CD14-positive monocyte (primary cell): ENCODE results near the gene TXNRD1. TPM values are rescaled to one million over a fixed set of nuclear protein-coding genes. Genes with fewer than 3 reads are reported as not detected.
A peak's percentile ranks its signal among the peaks of the same experiment; 100 is the strongest.

ENCODE experiments used
- DNase-seq, 3 donors: peaks; one replicate each; pipeline ENCODE4 v3.0.0-alpha.2; 2011 to 2022
- H2AFZ ChIP-seq: 2 replicates; pipeline ENCODE4 v1.6.0; 2012; ENCODE audit warnings: mild to moderate bottlenecking, low read depth, low read length, inconsistent platforms; ENCODE audit not compliant: insufficient read depth, poor library complexity, severe bottlenecking
- H3K27ac ChIP-seq, 2 donors: 1 replicate in 1 of 2; 2 replicates in 1 of 2; pipeline ENCODE4 v1.5.1; 2012 to 2013; ENCODE audit warnings: low read length in 2 of 2, control low read depth in 1 of 2, inconsistent platforms in 1 of 2, low read depth in 1 of 2, mild to moderate bottlenecking in 1 of 2
- H3K27me3 ChIP-seq, 2 donors: one replicate each; pipeline versions ENCODE4 v1.6.0 to v1.6.1; 2011 to 2013; ENCODE audit warnings: low read length in 2 of 2; ENCODE audit not compliant: control insufficient read depth in 2 of 2, insufficient read depth in 2 of 2
- H3K36me3 ChIP-seq, 2 donors: replicated peaks in 1 of 2; 1 replicate in 1 of 2; 2 replicates in 1 of 2; pipeline versions ENCODE4 v1.5.1 to v1.6.1; 2012 to 2013; ENCODE audit warnings: low read length in 2 of 2, control low read depth in 1 of 2, inconsistent platforms in 1 of 2, mild to moderate bottlenecking in 1 of 2; ENCODE audit not compliant: insufficient read depth in 2 of 2, control insufficient read depth in 1 of 2
- H3K4me1 ChIP-seq, 2 donors: 1 replicate in 1 of 2; 2 replicates in 1 of 2; pipeline versions ENCODE4 v1.5.1 to v1.6.1; 2012 to 2013; ENCODE audit warnings: low read length in 2 of 2, control low read depth in 1 of 2, inconsistent platforms in 1 of 2, mild to moderate bottlenecking in 1 of 2, moderate library complexity in 1 of 2; ENCODE audit not compliant: insufficient read depth in 2 of 2, control insufficient read depth in 1 of 2
- H3K4me2 ChIP-seq: replicated peaks from 2 replicates; pipeline ENCODE3; 2012; ENCODE audit warnings: low read length, moderate library complexity, mild to moderate bottlenecking; ENCODE audit not compliant: poor library complexity, severe bottlenecking; ENCODE audit errors: extremely low read depth
- H3K4me3 ChIP-seq, 3 experiments: fragments of 200-600 bp in 1 of 3; sonication (generic) in 1 of 3; replicated peaks in 1 of 3; 1 replicate in 2 of 3; 2 replicates in 1 of 3; pipeline ENCODE4 v1.5.1; 2011 to 2013; ENCODE audit warnings: low read length in 3 of 3, mild to moderate bottlenecking in 3 of 3, control low read depth in 2 of 3, low read depth in 2 of 3, inconsistent platforms in 1 of 3, moderate library complexity in 1 of 3
- H3K79me2 ChIP-seq: 2 replicates; pipeline ENCODE4 v1.6.0; 2012; ENCODE audit warnings: mild to moderate bottlenecking, control low read depth, inconsistent platforms, low read length, moderate library complexity; ENCODE audit not compliant: insufficient read depth
- H3K9ac ChIP-seq: 2 replicates; pipeline ENCODE4 v1.6.0; 2017; ENCODE audit warnings: low read length, mild to moderate bottlenecking; ENCODE audit not compliant: insufficient read depth, poor library complexity, severe bottlenecking
- H3K9me3 ChIP-seq, 2 donors: replicated peaks in 1 of 2; 1 replicate in 1 of 2; 2 replicates in 1 of 2; pipeline versions ENCODE4 v1.5.1 to v1.6.1; 2012 to 2013; ENCODE audit warnings: low read length in 2 of 2, control low read depth in 1 of 2; ENCODE audit not compliant: control insufficient read depth in 1 of 2, insufficient read depth in 1 of 2
- H4K20me1 ChIP-seq: 2 replicates; pipeline ENCODE4 v1.6.0; 2012; ENCODE audit warnings: mild to moderate bottlenecking, low read length, control low read depth, moderate library complexity; ENCODE audit not compliant: insufficient read depth
- H3K27ac Mint-ChIP-seq, 7 donors: one replicate each; pipeline ENCODE4 v1.8.0; 2020; ENCODE audit warnings: mild to moderate bottlenecking in 7 of 7, mixed read lengths in 7 of 7, moderate library complexity in 6 of 7, inconsistent platforms in 2 of 7
- H3K27me3 Mint-ChIP-seq, 3 donors: one replicate each; pipeline ENCODE4 v1.8.0; 2021 to 2022; ENCODE audit warnings: low read depth in 3 of 3, mild to moderate bottlenecking in 3 of 3, mixed read lengths in 3 of 3, moderate library complexity in 3 of 3, inconsistent platforms in 1 of 3
- H3K36me3 Mint-ChIP-seq, 2 donors: one replicate each; pipeline ENCODE4 v1.8.0; 2020; ENCODE audit warnings: mixed read lengths in 2 of 2, inconsistent platforms in 1 of 2, mild to moderate bottlenecking in 1 of 2
- H3K4me1 Mint-ChIP-seq: one replicate; pipeline ENCODE4 v1.8.0; 2020; ENCODE audit warnings: mild to moderate bottlenecking, mixed read lengths
- H3K4me3 Mint-ChIP-seq, 2 donors: one replicate each; pipeline ENCODE4 v1.8.0; 2020; ENCODE audit warnings: mild to moderate bottlenecking in 2 of 2, mixed read lengths in 2 of 2, moderate library complexity in 1 of 2
- H3K9me3 Mint-ChIP-seq, 7 donors: one replicate each; pipeline ENCODE4 v1.8.0; 2020 to 2022; ENCODE audit warnings: mixed read lengths in 7 of 7, mild to moderate bottlenecking in 6 of 7, moderate library complexity in 6 of 7, inconsistent platforms in 2 of 7
- WGBS: methylation state at CpG from one replicate; pipeline ENCODE4 v1.1.5; 2013; ENCODE audit warnings: missing lambda C conversion rate; ENCODE audit not compliant: insufficient coverage; 5-methylcytosine and 5-hydroxymethylcytosine counted together
- intact Hi-C, 2 donors: fragments of 100-400 bp; cut with micrococcal nuclease; formaldehyde crosslinking; loops; one replicate each; pipeline versions ENCODE4 v1.15.0 to v1.15.1; 2023
- polyA plus RNA-seq, 3 donors: library from polyadenylated mRNA; depleted of rRNA in 1 of 3; unstranded in 2 of 3; stranded (reverse) in 1 of 3; fragments of 300-500 nt in 2 of 3; fragments of >200 nt in 1 of 3; fragmentation: Illumina TruSeq in 2 of 3; gene quantifications; 1 replicate in 2 of 3; 2 replicates in 1 of 3; pipeline ENCODE4 v1.2.3, GENCODE V29; 2012 to 2021
- TF ChIP-seq, protein P1 (sequence below): fragments of 200-600 bp; IDR thresholded peaks from one replicate; pipeline ENCODE4 v1.8.0; 2022; ENCODE audit warnings: antibody characterized with exemption, mild to moderate bottlenecking

The TXNRD1 gene
- polyA plus RNA-seq, 3 donors, result 26.9 to 46.1 (median 29.2) TPM

DNA sequence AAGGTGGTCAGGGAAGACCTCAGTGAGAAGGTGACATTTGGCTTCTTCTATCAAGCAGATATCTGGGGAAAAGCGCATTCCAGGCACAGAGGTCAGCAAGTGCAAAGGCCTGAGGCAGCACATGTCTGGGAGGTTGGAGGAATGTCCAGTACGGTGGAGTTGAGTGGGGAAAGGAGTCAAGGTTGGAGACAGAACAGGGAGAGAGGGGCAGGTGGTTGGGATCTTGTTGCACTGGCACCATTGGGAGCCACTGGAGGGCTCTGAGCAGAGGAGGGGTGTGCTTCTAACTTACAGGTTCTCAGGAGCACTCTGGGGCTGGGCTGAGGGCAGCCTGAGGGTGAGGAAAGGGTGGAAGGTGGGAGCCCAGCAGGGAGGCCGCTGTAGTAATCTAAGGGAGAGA lies 140.1 kb downstream of the TXNRD1 start:
- TF ChIP-seq, protein P1, sequence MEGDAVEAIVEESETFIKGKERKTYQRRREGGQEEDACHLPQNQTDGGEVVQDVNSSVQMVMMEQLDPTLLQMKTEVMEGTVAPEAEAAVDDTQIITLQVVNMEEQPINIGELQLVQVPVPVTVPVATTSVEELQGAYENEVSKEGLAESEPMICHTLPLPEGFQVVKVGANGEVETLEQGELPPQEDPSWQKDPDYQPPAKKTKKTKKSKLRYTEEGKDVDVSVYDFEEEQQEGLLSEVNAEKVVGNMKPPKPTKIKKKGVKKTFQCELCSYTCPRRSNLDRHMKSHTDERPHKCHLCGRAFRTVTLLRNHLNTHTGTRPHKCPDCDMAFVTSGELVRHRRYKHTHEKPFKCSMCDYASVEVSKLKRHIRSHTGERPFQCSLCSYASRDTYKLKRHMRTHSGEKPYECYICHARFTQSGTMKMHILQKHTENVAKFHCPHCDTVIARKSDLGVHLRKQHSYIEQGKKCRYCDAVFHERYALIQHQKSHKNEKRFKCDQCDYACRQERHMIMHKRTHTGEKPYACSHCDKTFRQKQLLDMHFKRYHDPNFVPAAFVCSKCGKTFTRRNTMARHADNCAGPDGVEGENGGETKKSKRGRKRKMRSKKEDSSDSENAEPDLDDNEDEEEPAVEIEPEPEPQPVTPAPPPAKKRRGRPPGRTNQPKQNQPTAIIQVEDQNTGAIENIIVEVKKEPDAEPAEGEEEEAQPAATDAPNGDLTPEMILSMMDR, result no peak
- peaks cover 22 to 45% of the 10 kb centered on the region in 2 donors for H3K36me3 ChIP-seq
- Mint-ChIP-seq H3K36me3 (peaks cover 32 to 36% of the 10 kb centered on the region in 2 donors), H3K27me3 (peaks cover 0 to 1% (median 0%) of the 10 kb centered on the region in 3 donors), H3K4me1 (peaks cover 2% of the 10 kb centered on the region), H3K27ac (peak overlapping the region in 4 of 7 donors; percentile 7 to 12 (median 9)), H3K4me3 (no peak overlapping the region), H3K9me3 (peaks cover 0 to 5% (median 2%) of the 10 kb centered on the region in 7 donors)
- no peaks in the 10 kb centered on the region for H3K27me3 ChIP-seq
- H4K20me1 ChIP-seq, result no peaks in the 10 kb centered on the region
- WGBS, result 100% methylated on average over 3 of the region's 3 CpGs
- no peak overlapping the region for H3K4me2 ChIP-seq
- no peak for DNase-seq
- H2AFZ ChIP-seq, result no peak overlapping the region
- intact Hi-C loops, result loop anchor here (5.0 kb wide), 2 partner anchors 138 to 153 kb away; partner anchors contain the start of gene TXNRD1 (in 2 of the 2)
- H3K9me3 ChIP-seq, result peaks cover 0 to 4% of the 10 kb centered on the region in 2 donors
- no peak overlapping the region for H3K27ac ChIP-seq
- H3K79me2 ChIP-seq, result no peaks in the 10 kb centered on the region
- H3K4me1 ChIP-seq, result no peaks in the 10 kb centered on the region
- H3K4me3 ChIP-seq, result no peak overlapping the region
- H3K9ac ChIP-seq, result no peak overlapping the region

DNA sequence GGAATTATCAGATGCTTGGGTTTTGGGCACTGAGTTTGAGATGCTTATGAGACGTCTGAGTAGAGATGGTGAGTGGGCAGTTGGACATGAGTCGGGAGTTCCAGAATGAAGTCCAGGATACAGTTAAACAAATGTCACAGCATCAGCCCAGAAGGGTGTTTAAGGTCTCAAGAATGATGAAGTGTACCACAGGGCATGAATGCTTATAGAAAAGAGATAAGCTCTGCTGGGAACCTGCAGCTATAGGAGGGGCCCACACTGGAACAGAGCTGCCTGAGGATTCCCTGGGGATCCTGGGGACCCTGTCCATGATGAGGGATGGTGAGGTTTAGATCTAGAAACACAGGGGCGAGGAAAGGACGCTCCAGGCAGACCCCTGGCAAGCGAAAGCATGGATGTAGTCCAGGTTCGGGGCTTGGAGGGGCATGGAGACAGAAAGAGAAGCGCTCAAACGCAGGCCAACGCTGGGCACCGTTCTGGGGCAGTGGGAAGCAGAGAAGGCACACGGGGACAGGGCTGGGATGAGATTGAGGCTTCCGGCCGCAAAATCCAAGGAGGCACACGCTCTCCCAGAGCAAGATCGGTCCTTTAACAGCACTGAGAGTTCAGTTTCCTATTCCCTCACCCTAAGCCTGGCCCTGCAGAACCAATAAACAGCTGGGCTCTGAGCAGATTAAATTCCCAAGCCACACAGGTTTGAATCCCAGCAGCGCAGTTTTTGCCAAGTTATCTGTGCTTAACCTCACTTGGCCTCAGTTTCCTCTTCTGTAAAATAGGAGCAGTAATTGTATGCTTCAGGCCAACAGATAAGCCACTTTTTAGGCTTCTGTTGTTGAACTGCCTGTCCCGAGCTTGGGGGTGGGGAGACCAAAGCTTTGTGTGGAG lies 140.9 kb downstream of the TXNRD1 start:
- Mint-ChIP-seq H3K27ac (peak overlapping the region in 3 of 7 donors; percentile 12 to 31 (median 18)), H3K4me1 (peaks cover 2% of the 10 kb centered on the region), H3K36me3 (peaks cover 26 to 28% of the 10 kb centered on the region in 2 donors), H3K27me3 (no peaks in the 10 kb centered on the region), H3K4me3 (no peak overlapping the region), H3K9me3 (peaks cover 0 to 6% (median 2%) of the 10 kb centered on the region in 7 donors)
- H4K20me1 ChIP-seq, result no peaks in the 10 kb centered on the region
- intact Hi-C loops, result loop anchor here (5.0 kb wide), 2 partner anchors 139 to 154 kb away; partner anchors contain the start of gene TXNRD1 (in 2 of the 2)
- H3K9ac ChIP-seq, result no peak overlapping the region
- H3K4me1 ChIP-seq, result no peaks in the 10 kb centered on the region
- H3K9me3 ChIP-seq, result peaks cover 0 to 4% of the 10 kb centered on the region in 2 donors
- no peak overlapping the region for H3K4me2 ChIP-seq
- H3K27ac ChIP-seq, result no peak overlapping the region
- H2AFZ ChIP-seq, result no peak overlapping the region
- no peak for DNase-seq
- TF ChIP-seq, protein P1, result no peak
- no peaks in the 10 kb centered on the region for H3K27me3 ChIP-seq
- H3K36me3 ChIP-seq, result peaks cover 19 to 37% of the 10 kb centered on the region in 2 donors
- H3K79me2 ChIP-seq, result no peaks in the 10 kb centered on the region
- no peak overlapping the region for H3K4me3 ChIP-seq
- 88% methylated on average over 14 of the region's 17 CpGs for WGBS
